ENCODE data around the gene P3R3URF. TPM values are rescaled to one million over a fixed set of nuclear protein-coding genes. Genes with fewer than 3 reads are reported as not detected.

P3R3URF gene
- total and polyA plus RNA-seq, 9 of the 15 experiments (the other 6 are each of a cell fraction or from before 2014, with no cell fraction given) = not detected

GRCh38 chr1:46173361-46173856, 2.9 kb downstream of the P3R3URF start (continued):
- 0 out of 2 replicates have a peak, but pooled peaks have one; percentile 25 for TF ChIP-seq ZBTB43 (CRISPR knock-in tag; IDR thresholded peaks at IDR 0.05)
- 0 out of 2 replicates have a peak, but pooled peaks have one; percentile 26 for TF ChIP-seq DEAF1 (CRISPR knock-in tag; IDR thresholded peaks at IDR 0.05)
- no peak for TF ChIP-seq FOXJ3 (CRISPR knock-in tag; IDR thresholded peaks at IDR 0.05)
- no peak for TF ChIP-seq PML (IDR thresholded peaks at IDR 0.05; ENCODE audit: low read length)
- TF ChIP-seq ZNF121 (CRISPR knock-in tag; conservative IDR thresholded peaks at IDR 0.05) = no peak
- no peak for TF ChIP-seq ZNF511 (CRISPR knock-in tag; IDR thresholded peaks at IDR 0.05)
- no peak for TF ChIP-seq ZNF780A (CRISPR knock-in tag; IDR thresholded peaks at IDR 0.05)
- TF ChIP-seq ZNF146 (CRISPR knock-in tag; IDR thresholded peaks at IDR 0.05; ENCODE audit: unreplicated experiment) = no peak
- TF ChIP-seq ZNF449 (CRISPR knock-in tag; IDR thresholded peaks at IDR 0.05) = no peak
- 0 out of 2 replicates have a peak, but pooled peaks have one; percentile 11 for TF ChIP-seq L3MBTL2 (IDR thresholded peaks at IDR 0.05)
- peak; percentile 77; the same call in 1 of the 2 replicates for TF ChIP-seq ZNF740 (CRISPR knock-in tag; IDR thresholded peaks at IDR 0.05)
- no peak for TF ChIP-seq ZNF740 (tag; IDR thresholded peaks at IDR 0.05)
- no peak for TF ChIP-seq KLF1 (tag; IDR thresholded peaks at IDR 0.05)
- no peak for TF ChIP-seq POLR3A (IDR thresholded peaks at IDR 0.05; ENCODE audit: borderline replicate concordance, extremely low read depth, insufficient read depth, insufficient read length)
- no peak for TF ChIP-seq ARID4B (CRISPR knock-in tag; IDR thresholded peaks at IDR 0.05)
- no peak for TF ChIP-seq ZNF561 (CRISPR knock-in tag; conservative IDR thresholded peaks at IDR 0.05)
